Type B pancreatic cell (in vitro differentiated cells): ENCODE results near the gene PIK3R3. TPM values are rescaled to one million over a fixed set of nuclear protein-coding genes. Genes with fewer than 3 reads are reported as not detected.
A peak's percentile ranks its signal among the peaks of the same experiment; 100 is the strongest.

ENCODE experiments used
- DNase-seq: peaks from one replicate; pipeline ENCODE4 v3.0.0; 2021; ENCODE audit warnings: mixed read lengths; ENCODE audit not compliant: unreplicated experiment; ENCODE audit errors: extremely low spot score
- H3K27ac Mint-ChIP-seq: 2 replicates; pipeline ENCODE4 v1.8.0; 2021; ENCODE audit warnings: mild to moderate bottlenecking, mixed read lengths
- H3K27me3 Mint-ChIP-seq: 2 replicates; pipeline ENCODE4 v1.8.0; 2021; ENCODE audit warnings: mixed read lengths
- H3K36me3 Mint-ChIP-seq: 2 replicates; pipeline ENCODE4 v1.8.0; 2021; ENCODE audit warnings: mixed read lengths
- H3K4me1 Mint-ChIP-seq: one replicate; pipeline ENCODE4 v1.8.0; 2021; ENCODE audit warnings: mixed read lengths; ENCODE audit not compliant: unreplicated experiment
- H3K4me3 Mint-ChIP-seq: 2 replicates; pipeline ENCODE4 v1.8.0; 2021; ENCODE audit warnings: mild to moderate bottlenecking, mixed read lengths
- H3K9me3 Mint-ChIP-seq: 2 replicates; pipeline ENCODE4 v1.8.0; 2021; ENCODE audit warnings: mixed read lengths
- CTCF ChIP-seq: fragments of 200-600 bp; sonication (generic); conservative IDR thresholded peaks from 2 replicates; pipeline ENCODE4 v1.5.0; 2021; ENCODE audit warnings: antibody characterized with exemption, mild to moderate bottlenecking
- total RNA-seq: library from RNA; stranded (reverse); gene quantifications from 2 replicates; pipeline ENCODE4 v1.2.1, GENCODE V29; 2021; ENCODE audit warnings: low replicate concordance

PIK3R3 gene
- total RNA-seq, 1 donor from 2014 or later, result 47.5 TPM

GRCh38 chr1:46171871-46172270, 39.4 kb upstream of the PIK3R3 start:
- peaks cover 4% of the 10 kb centered on the region for H3K4me1 Mint-ChIP-seq
- H3K27ac Mint-ChIP-seq, result peak overlapping the region; percentile 60
- H3K4me3 Mint-ChIP-seq, result no peak overlapping the region
- no peak for DNase-seq
- H3K9me3 Mint-ChIP-seq, result no peaks in the 10 kb centered on the region
- H3K36me3 Mint-ChIP-seq, result no peaks in the 10 kb centered on the region
- TF ChIP-seq CTCF, result no peak
- H3K27me3 Mint-ChIP-seq, result peaks cover 31% of the 10 kb centered on the region

- no peaks in the 10 kb centered on the region for H3K36me3 Mint-ChIP-seq
- no peak for DNase-seq
- H3K4me3 Mint-ChIP-seq, result no peak overlapping the region
- no peaks in the 10 kb centered on the region for H3K9me3 Mint-ChIP-seq
- H3K27ac Mint-ChIP-seq, result no peak overlapping the region
- H3K27me3 Mint-ChIP-seq, result peaks cover 37% of the 10 kb centered on the region
- peaks cover 4% of the 10 kb centered on the region for H3K4me1 Mint-ChIP-seq
- TF ChIP-seq CTCF, result no peak
These were observed 38.9 kb upstream of the PIK3R3 start for GRCh38 chr1:46171351-46171750.

- Mint-ChIP-seq H3K27me3 (peaks cover 42% of the 10 kb centered on the region), H3K9me3 (no peaks in the 10 kb centered on the region), H3K4me1 (peaks cover 4% of the 10 kb centered on the region), H3K27ac (no peak overlapping the region), H3K4me3 (no peak overlapping the region), H3K36me3 (no peaks in the 10 kb centered on the region)
- no peak for DNase-seq
- no peak for TF ChIP-seq CTCF
These were observed 37.5 kb upstream of the PIK3R3 start for GRCh38 chr1:46169811-46170454.

- Mint-ChIP-seq H3K4me3 (no peak overlapping the region), H3K36me3 (no peaks in the 10 kb centered on the region), H3K27me3 (peaks cover 51% of the 10 kb centered on the region), H3K4me1 (peaks cover 4% of the 10 kb centered on the region), H3K9me3 (no peaks in the 10 kb centered on the region), H3K27ac (no peak overlapping the region)
- no peak for TF ChIP-seq CTCF
- no peak for DNase-seq
These were observed 36.0 kb upstream of the PIK3R3 start for GRCh38 chr1:46168477-46168876.

GRCh38 chr1:46166521-46167462, 34.4 kb upstream of the PIK3R3 start:
- no peak overlapping the region for H3K4me3 Mint-ChIP-seq
- DNase-seq, result no peak
- H3K4me1 Mint-ChIP-seq, result no peaks in the 10 kb centered on the region
- H3K9me3 Mint-ChIP-seq, result no peaks in the 10 kb centered on the region
- H3K36me3 Mint-ChIP-seq, result no peaks in the 10 kb centered on the region
- no peak overlapping the region for H3K27ac Mint-ChIP-seq
- peaks cover 48% of the 10 kb centered on the region for H3K27me3 Mint-ChIP-seq
- TF ChIP-seq CTCF, result no peak
